ENCODE data around the gene TMEM63A. TPM values are rescaled to one million over a fixed set of nuclear protein-coding genes. Genes with fewer than 3 reads are reported as not detected.

Gene TMEM63A
- polyA plus RNA-seq, 1 of the 3 experiments (the other 2 are of a cell fraction), result 13.5 TPM

DNA sequence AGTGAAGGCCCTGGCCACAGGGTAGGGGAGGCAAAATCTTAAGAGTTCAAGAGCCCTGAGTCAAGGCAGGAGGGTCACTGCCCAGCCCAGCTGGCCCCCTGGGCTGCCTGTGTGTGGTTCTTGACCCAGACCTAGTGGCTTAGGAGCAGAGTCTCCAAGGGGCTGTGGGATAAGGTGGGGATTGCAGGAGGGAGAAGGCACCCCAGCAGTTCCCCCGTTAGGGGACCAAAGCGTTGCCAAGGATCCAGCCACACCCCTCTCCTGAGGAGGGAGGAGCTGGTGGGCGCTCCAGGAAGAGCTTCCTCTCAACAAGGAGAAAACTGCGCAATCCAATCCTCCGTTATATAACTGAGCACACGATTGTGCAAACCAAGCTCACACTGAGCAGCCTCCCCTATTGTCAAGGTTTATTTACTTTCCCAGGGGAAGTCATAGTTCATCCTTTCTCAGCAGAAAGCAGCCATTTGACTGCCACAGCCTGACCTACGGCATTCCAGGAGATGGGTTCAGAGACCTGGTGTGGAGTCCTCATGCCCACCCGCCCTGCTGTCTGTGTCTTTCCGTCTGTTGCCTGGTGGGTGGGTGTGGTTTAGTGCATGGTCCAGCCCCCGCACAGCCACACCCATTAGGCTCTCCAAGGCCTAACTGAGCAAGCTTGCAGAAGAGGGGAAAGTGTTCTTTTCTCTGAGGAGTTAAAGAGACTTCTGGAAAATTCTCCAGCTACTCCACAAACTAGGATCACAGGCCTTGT is 68.8 kb downstream of the TMEM63A start:
- no peak overlapping the region for H3K4me2 ChIP-seq
- H3K27me3 ChIP-seq (ENCODE audit: insufficient read depth), result no peaks in the 10 kb centered on the region
- no peaks in the 10 kb centered on the region for H4K20me1 ChIP-seq (ENCODE audit: insufficient read depth)
- TF ChIP-seq YY1 (IDR thresholded peaks at IDR 0.05; ENCODE audit: low read depth) (no peak), EZH2phosphoT487 (IDR thresholded peaks at IDR 0.05; ENCODE audit: borderline replicate concordance, low read depth) (no peak), ZBTB33 (IDR thresholded peaks at IDR 0.05; ENCODE audit: borderline replicate concordance, low read depth) (no peak), USF2 (IDR thresholded peaks at IDR 0.05; ENCODE audit: borderline replicate concordance, low read depth, low read length) (no peak), MAX (IDR thresholded peaks at IDR 0.05; ENCODE audit: low read depth) (no peak), NRF1 (IDR thresholded peaks at IDR 0.05; ENCODE audit: low read depth, low read length) (no peak), FOXJ3 (CRISPR knock-in tag; IDR thresholded peaks at IDR 0.05) (no peak), RAD21 (IDR thresholded peaks at IDR 0.05; ENCODE audit: low read length) (no peak), FOXM1 (IDR thresholded peaks at IDR 0.05; ENCODE audit: low read depth) (no peak), TEAD4 (IDR thresholded peaks at IDR 0.05; ENCODE audit: borderline replicate concordance, insufficient read depth) (no peak), SIN3A (IDR thresholded peaks at IDR 0.05; ENCODE audit: borderline replicate concordance, low read depth, low read length) (no peak), GATA2 (CRISPR knock-in tag; IDR thresholded peaks at IDR 0.05) (no peak), USF1 (IDR thresholded peaks at IDR 0.05; ENCODE audit: borderline replicate concordance, low read depth) (no peak), CTCF (IDR thresholded peaks at IDR 0.05) (no peak), RXRA (IDR thresholded peaks at IDR 0.05; ENCODE audit: borderline replicate concordance, low read depth) (no peak), PBX3 (IDR thresholded peaks at IDR 0.05) (no peak)
- POLR2A ChIA-PET, result interaction anchor here (0.6 kb wide), 1 partner anchor 248 kb away, joined by 3 read pairs; no protein-coding TSS in a partner anchor
- CTCF ChIA-PET, result interaction anchor here (0.9 to 5.2 kb wide), 5 partner anchors 12 to 339 kb away, joined by 3 to 20 read pairs (median 3); partner anchors contain the start of gene SRP9
- no peaks in the 10 kb centered on the region for H3K36me3 ChIP-seq (replicated peaks in 1 of 2; ENCODE audit: control insufficient read depth in 1 of 2, insufficient read depth in 2 of 2, low read length in 1 of 2)
- H3K9me2 ChIP-seq, result no peaks in the 10 kb centered on the region
- no peaks in the 10 kb centered on the region for H3K9me3 ChIP-seq
- no peak overlapping the region for H3K9ac ChIP-seq
- H2AFZ ChIP-seq (ENCODE audit: low read depth), result no peak overlapping the region
- 85% methylated on average over 8 of the region's 10 CpGs for WGBS (ENCODE audit: low lambda C conversion rate)
- peaks cover 21 to 29% of the 10 kb centered on the region in 2 experiments for H3K4me1 ChIP-seq (ENCODE audit: control insufficient read depth in 1 of 2, insufficient read depth in 2 of 2, low read depth in 1 of 2, low read length in 1 of 2)
- no peak for DNase-seq
- H3K27ac ChIP-seq (ENCODE audit: low read depth in 2 of 2, low read length in 1 of 2), result no peak overlapping the region; a peak in 1 of 4 replicates
- H3K79me2 ChIP-seq (ENCODE audit: insufficient read depth), result peaks cover 4% of the 10 kb centered on the region; the same call in 1 of the 2 replicates
- H3K4me3 ChIP-seq (ENCODE audit: low read depth in 2 of 2, low read length in 1 of 2), result no peak overlapping the region
- H3F3A ChIP-seq (replicated peaks; ENCODE audit: insufficient read depth), result no peaks in the 10 kb centered on the region

Measured in SK-N-SH (cell line).